Subcutaneous adipose tissue (tissue), 4 donors: ENCODE measurements around the gene HLCS. TPM values are rescaled to one million over a fixed set of nuclear protein-coding genes. Genes with fewer than 3 reads are reported as not detected.

Experiments
- CTCF ChIP-seq: fragments of 450-650 bp; IDR thresholded peaks from one replicate; pipeline ENCODE4 v1.5.1; 2016; ENCODE audit warnings: low read depth, mild to moderate bottlenecking, control low read depth, antibody characterized with exemption, moderate library complexity
- total RNA-seq, 4 donors: library from RNA; depleted of rRNA; stranded (reverse); fragments of >200 nt; gene quantifications; one replicate each; pipeline ENCODE4 v1.1.0, GENCODE V29; 2016

HLCS gene
- total RNA-seq, 4 donors from 2014 or later = 14.6 to 30.3 (median 23.7) TPM

- TF ChIP-seq CTCF = no peak
Observed at GRCh38 chr21:36796070-36796469, 170.4 kb downstream of the HLCS start.

GRCh38 chr21:36792505-36792967 lies 173.9 kb downstream of the HLCS start:
- TF ChIP-seq CTCF = no peak

DNA sequence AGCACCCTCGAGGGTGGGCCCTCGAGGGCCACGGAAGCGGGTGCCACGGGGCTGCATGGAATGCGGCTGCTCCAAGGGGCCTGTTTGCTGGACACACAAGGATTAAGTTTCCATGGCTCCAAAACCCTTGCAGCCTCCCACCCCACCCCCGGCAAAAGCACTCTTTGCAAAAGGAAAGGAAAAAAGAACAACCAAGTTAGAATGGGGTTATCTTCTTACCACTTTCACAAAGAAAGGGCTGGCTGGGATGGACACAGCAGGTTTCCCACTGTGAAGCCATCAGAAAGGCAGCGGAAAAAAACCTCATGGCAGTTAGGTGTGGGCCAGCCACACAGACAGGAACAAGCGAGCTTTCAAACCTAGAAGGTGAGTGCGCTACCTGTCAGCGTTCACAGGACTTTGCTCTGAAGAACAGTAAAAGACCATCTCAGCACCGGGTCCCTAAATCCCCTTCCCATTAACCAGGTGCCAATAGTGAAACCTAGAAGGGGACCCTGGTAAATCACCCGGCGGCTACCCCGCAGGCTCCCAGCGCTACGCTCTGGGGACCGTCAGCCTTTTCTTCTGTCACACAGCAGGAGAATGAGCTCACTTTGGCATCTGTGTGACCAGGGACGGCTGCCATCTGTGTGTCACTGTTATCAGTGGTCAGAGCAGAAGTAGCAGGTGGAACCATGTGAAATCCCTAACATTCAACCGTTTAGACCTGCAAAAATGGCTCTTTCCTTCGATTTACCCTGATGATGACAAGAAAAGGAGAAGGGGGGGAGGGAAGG lies 174.6 kb downstream of the HLCS start:
- no peak for TF ChIP-seq CTCF

DNA sequence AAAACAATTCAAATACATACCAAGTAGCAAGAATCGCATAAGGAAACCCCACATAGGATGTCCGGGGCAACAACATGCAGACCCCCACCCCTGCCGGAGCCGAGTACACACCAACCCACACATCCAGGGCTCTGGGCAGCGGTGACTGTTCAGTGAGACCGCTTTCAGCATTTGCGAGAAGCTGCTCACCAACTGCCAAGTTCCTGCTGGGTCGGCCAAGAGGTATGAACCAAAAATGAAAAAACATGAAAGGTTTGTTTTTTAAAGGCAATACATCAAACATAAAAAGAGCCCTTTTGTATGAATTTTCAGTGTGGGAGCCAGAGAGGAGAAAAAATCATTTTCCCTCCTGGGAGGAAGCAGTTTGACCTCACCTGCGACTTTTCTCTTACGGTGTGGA lies 175.3 kb downstream of the HLCS start:
- no peak for TF ChIP-seq CTCF

GRCh38 chr21:36790616-36791015 lies 175.9 kb downstream of the HLCS start:
- TF ChIP-seq CTCF = no peak

DNA sequence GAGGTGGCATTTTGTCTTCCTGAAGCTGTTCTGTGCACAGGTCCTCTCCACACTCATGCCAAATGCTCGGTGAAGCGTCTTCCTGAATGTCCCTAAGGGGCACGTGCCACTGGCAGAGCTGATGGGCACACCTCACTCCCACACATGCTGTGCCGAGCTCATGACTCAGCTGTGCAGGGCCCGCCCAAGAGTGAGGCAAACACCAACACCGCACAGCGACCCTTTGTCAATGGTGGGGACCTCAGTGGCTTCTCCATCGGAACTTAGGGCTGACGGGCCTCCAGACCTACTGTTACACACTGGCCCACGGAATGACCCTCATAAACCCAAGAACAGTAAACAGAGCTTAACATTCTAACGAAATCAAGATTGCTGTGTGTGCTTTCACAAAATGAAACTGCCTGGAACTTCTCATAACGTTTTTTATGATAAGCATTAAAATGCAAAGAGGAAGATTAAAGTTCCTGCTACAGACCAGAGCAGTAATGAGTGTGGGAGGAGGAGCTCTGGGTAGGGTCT lies 178.3 kb downstream of the HLCS start:
- no peak for TF ChIP-seq CTCF

DNA sequence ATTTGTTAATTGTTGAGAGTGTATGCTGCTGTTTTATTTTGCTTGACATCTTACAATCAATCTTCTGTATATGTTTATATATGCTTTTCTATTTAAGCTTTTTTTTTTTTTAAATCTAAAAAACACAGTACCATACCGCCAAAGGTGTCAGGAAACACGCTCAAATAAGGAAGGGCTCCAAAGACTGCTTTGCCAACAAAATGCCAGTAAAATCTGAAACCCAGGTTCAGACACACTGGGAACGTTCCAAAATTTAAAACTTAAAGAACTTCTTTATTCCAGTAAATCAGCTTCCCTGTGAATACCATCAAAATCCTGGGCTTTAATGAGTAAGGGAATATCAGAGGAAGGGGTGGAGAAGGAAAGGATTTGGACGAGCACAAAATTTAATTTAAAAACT lies 180.3 kb downstream of the HLCS start:
- TF ChIP-seq CTCF = no peak
